ENCODE results near the gene ERCC4. TPM values are rescaled to one million over a fixed set of nuclear protein-coding genes. Genes with fewer than 3 reads are reported as not detected.

ERCC4 gene
- total RNA-seq, 1 donor from 2014 or later: 7.3 TPM

GRCh38 chr16:13970708-13971422 is 50.9 kb downstream of the ERCC4 start:
- DNase-seq (no peak), ATAC-seq (no peak)
- intact Hi-C loops (cut with micrococcal nuclease): no loop called here

- intact Hi-C loops (cut with micrococcal nuclease): no loop called here
- no peak for DNase-seq
- ATAC-seq: no peak
These were observed 53.5 kb downstream of the ERCC4 start for GRCh38 chr16:13973321-13974023.

GRCh38 chr16:13977177-13977576 is 57.2 kb downstream of the ERCC4 start:
- DNase-seq (no peak), ATAC-seq (no peak)
- intact Hi-C loops (cut with micrococcal nuclease): no loop called here

GRCh38 chr16:13982451-13982850 is 62.5 kb downstream of the ERCC4 start:
- intact Hi-C loops (cut with micrococcal nuclease): no loop called here
- DNase-seq (no peak), ATAC-seq (no peak)

- intact Hi-C loops (cut with micrococcal nuclease): no loop called here
- no peak for ATAC-seq
- DNase-seq: no peak
These were observed 63.7 kb downstream of the ERCC4 start for GRCh38 chr16:13983625-13984024.

- intact Hi-C loops (cut with micrococcal nuclease): no loop called here
- no peak for ATAC-seq
- no peak for DNase-seq
These were observed 64.8 kb downstream of the ERCC4 start for GRCh38 chr16:13984794-13985193.

GRCh38 chr16:13988038-13988437 is 68.1 kb downstream of the ERCC4 start:
- no peak for ATAC-seq
- DNase-seq: no peak
- intact Hi-C loops (cut with micrococcal nuclease): no loop called here

- intact Hi-C loops (cut with micrococcal nuclease): loop anchor here (10.0 kb wide), 1 partner anchor 68 kb away; the partner anchor contains the start of gene ERCC4
- no peak for DNase-seq
- ATAC-seq: no peak
These were observed 72.4 kb downstream of the ERCC4 start for GRCh38 chr16:13992322-13992721.

- intact Hi-C loops (cut with micrococcal nuclease): loop anchor here (10.0 kb wide), 1 partner anchor 68 kb away; the partner anchor contains the start of gene ERCC4
- ATAC-seq: no peak
- DNase-seq: no peak
These were observed 73.0 kb downstream of the ERCC4 start for GRCh38 chr16:13992976-13993375.

- peak; percentile 93 for ATAC-seq
These were observed 74.5 kb downstream of the ERCC4 start for GRCh38 chr16:13994239-13995106.

GRCh38 chr16:13995194-13995593 is 75.2 kb downstream of the ERCC4 start:
- DNase-seq (no peak), ATAC-seq (no peak)
- intact Hi-C loops (cut with micrococcal nuclease): loop anchor here (10.0 kb wide), 1 partner anchor 70 kb away; the partner anchor contains the start of gene ERCC4

More at GRCh38 chr16:13994239-13995106, 74.5 kb downstream of the ERCC4 start:
- intact Hi-C loops (cut with micrococcal nuclease): loop anchor here (10.0 kb wide), 1 partner anchor 70 kb away; the partner anchor contains the start of gene ERCC4
- DNase-seq: no peak

- DNase-seq (no peak), ATAC-seq (no peak)
- intact Hi-C loops (cut with micrococcal nuclease): loop anchor here (10.0 kb wide), 1 partner anchor 72 kb away; the partner anchor contains the start of gene ERCC4
These were observed 76.9 kb downstream of the ERCC4 start for GRCh38 chr16:13996778-13997288.

- DNase-seq (no peak), ATAC-seq (no peak)
These were observed 77.6 kb downstream of the ERCC4 start for GRCh38 chr16:13997526-13997925.

GRCh38 chr16:13997933-13998332 is 78.0 kb downstream of the ERCC4 start:
- ATAC-seq (no peak), DNase-seq (no peak)
- intact Hi-C loops (cut with micrococcal nuclease): loop anchor here (10.0 kb wide), 1 partner anchor 73 kb away; the partner anchor contains the start of gene ERCC4

More at GRCh38 chr16:13997526-13997925, 77.6 kb downstream of the ERCC4 start:
- intact Hi-C loops (cut with micrococcal nuclease): loop anchor here (10.0 kb wide), 1 partner anchor 73 kb away; the partner anchor contains the start of gene ERCC4

GRCh38 chr16:13999071-13999894 is 79.3 kb downstream of the ERCC4 start:
- DNase-seq (no peak), ATAC-seq (peak; percentile 2)
- intact Hi-C loops (cut with micrococcal nuclease): loop anchor here (10.0 kb wide), 1 partner anchor 74 kb away; the partner anchor contains the start of gene ERCC4

- DNase-seq: peak; percentile 70
- ATAC-seq: peak; percentile 86
These were observed 80.0 kb downstream of the ERCC4 start for GRCh38 chr16:13999895-14000425.

GRCh38 chr16:14001521-14001920 is 81.6 kb downstream of the ERCC4 start:
- intact Hi-C loops (cut with micrococcal nuclease): no loop called here
- DNase-seq: no peak
- ATAC-seq: no peak

More at GRCh38 chr16:13999895-14000425, 80.0 kb downstream of the ERCC4 start:
- intact Hi-C loops (cut with micrococcal nuclease): loop anchor here (10.0 kb wide), 1 partner anchor 75 kb away; the partner anchor contains the start of gene ERCC4

Measured in left ventricle myocardium superior (tissue), 1 donor.